Measurements from ENCODE around the gene NMB. TPM values are rescaled to one million over a fixed set of nuclear protein-coding genes. Genes with fewer than 3 reads are reported as not detected.

NMB gene
- total RNA-seq, 1 donor from 2014 or later = 7.4 TPM

- Mint-ChIP-seq H3K27ac (no peak overlapping the region), H3K27me3 (no peaks in the 10 kb centered on the region), H3K9me3 (no peaks in the 10 kb centered on the region), H3K4me1 (ENCODE audit: unreplicated experiment) (no peaks in the 10 kb centered on the region), H3K36me3 (peaks cover 32% of the 10 kb centered on the region), H3K4me3 (no peak overlapping the region)
- DNase-seq (ENCODE audit: extremely low spot score, unreplicated experiment) = no peak
- TF ChIP-seq, protein P1, sequence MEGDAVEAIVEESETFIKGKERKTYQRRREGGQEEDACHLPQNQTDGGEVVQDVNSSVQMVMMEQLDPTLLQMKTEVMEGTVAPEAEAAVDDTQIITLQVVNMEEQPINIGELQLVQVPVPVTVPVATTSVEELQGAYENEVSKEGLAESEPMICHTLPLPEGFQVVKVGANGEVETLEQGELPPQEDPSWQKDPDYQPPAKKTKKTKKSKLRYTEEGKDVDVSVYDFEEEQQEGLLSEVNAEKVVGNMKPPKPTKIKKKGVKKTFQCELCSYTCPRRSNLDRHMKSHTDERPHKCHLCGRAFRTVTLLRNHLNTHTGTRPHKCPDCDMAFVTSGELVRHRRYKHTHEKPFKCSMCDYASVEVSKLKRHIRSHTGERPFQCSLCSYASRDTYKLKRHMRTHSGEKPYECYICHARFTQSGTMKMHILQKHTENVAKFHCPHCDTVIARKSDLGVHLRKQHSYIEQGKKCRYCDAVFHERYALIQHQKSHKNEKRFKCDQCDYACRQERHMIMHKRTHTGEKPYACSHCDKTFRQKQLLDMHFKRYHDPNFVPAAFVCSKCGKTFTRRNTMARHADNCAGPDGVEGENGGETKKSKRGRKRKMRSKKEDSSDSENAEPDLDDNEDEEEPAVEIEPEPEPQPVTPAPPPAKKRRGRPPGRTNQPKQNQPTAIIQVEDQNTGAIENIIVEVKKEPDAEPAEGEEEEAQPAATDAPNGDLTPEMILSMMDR (conservative IDR thresholded peaks at IDR 0.05) = no peak
These were observed 26.1 kb upstream of the NMB start for GRCh38 chr15:84684092-84684491.

DNA sequence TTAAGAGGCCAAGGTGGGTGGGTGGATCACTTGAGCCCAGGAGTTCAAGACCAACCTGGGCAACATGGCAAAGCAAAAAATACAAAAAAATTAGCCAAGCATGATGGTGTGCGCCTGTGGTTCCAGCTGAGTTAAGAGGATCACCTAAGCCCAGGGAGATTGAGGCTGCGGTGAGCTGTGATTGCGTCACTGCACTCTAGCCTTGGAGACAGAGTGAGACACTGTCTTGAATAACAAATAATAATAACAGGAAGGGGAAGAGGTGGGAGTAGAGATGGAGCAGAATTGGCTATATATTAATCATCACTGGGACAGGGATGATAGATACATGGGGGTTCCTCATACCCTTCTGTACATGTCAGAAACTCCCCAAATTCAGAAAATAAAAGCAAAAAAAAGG is 23.8 kb upstream of the NMB start:
- Mint-ChIP-seq H3K27ac (no peak overlapping the region), H3K36me3 (peaks cover 23% of the 10 kb centered on the region), H3K4me1 (ENCODE audit: unreplicated experiment) (no peaks in the 10 kb centered on the region), H3K4me3 (no peak overlapping the region), H3K9me3 (no peaks in the 10 kb centered on the region), H3K27me3 (no peaks in the 10 kb centered on the region)
- TF ChIP-seq, protein P1 (conservative IDR thresholded peaks at IDR 0.05) = no peak
- no peak for DNase-seq (ENCODE audit: extremely low spot score, unreplicated experiment)

- TF ChIP-seq, protein P1 (conservative IDR thresholded peaks at IDR 0.05) = no peak
- Mint-ChIP-seq H3K36me3 (peaks cover 30% of the 10 kb centered on the region), H3K4me3 (no peak overlapping the region), H3K27ac (no peak overlapping the region), H3K9me3 (no peaks in the 10 kb centered on the region), H3K4me1 (ENCODE audit: unreplicated experiment) (no peaks in the 10 kb centered on the region), H3K27me3 (no peaks in the 10 kb centered on the region)
- no peak for DNase-seq (ENCODE audit: extremely low spot score, unreplicated experiment)
These were observed 13.2 kb upstream of the NMB start for GRCh38 chr15:84671211-84671610.

DNA sequence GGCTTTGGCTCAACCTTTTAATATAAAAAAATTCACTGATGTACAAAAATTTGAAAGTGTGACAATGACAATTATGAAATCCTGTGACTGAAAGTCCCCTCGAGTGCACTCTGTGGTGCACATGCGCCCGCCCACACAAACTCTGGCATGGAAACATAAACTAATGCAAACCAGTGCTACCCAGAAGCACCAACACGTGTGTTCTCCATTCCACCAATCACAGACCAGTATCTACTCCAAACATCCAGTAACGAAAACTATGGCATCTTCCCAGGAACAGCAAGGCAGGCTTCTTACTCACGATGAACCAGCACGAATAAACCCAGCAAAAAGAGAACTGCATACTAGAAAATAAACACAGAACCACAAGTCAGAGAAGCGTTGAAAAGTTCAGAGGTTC is 11.7 kb upstream of the NMB start:
- no peaks in the 10 kb centered on the region for H3K4me1 Mint-ChIP-seq (ENCODE audit: unreplicated experiment)
- TF ChIP-seq, protein P1 (conservative IDR thresholded peaks at IDR 0.05) = no peak
- no peak overlapping the region for H3K27ac Mint-ChIP-seq
- H3K9me3 Mint-ChIP-seq = no peaks in the 10 kb centered on the region
- no peak for DNase-seq (ENCODE audit: extremely low spot score, unreplicated experiment)
- H3K36me3 Mint-ChIP-seq = peaks cover 31% of the 10 kb centered on the region
- H3K4me3 Mint-ChIP-seq = no peak overlapping the region
- no peaks in the 10 kb centered on the region for H3K27me3 Mint-ChIP-seq

DNA sequence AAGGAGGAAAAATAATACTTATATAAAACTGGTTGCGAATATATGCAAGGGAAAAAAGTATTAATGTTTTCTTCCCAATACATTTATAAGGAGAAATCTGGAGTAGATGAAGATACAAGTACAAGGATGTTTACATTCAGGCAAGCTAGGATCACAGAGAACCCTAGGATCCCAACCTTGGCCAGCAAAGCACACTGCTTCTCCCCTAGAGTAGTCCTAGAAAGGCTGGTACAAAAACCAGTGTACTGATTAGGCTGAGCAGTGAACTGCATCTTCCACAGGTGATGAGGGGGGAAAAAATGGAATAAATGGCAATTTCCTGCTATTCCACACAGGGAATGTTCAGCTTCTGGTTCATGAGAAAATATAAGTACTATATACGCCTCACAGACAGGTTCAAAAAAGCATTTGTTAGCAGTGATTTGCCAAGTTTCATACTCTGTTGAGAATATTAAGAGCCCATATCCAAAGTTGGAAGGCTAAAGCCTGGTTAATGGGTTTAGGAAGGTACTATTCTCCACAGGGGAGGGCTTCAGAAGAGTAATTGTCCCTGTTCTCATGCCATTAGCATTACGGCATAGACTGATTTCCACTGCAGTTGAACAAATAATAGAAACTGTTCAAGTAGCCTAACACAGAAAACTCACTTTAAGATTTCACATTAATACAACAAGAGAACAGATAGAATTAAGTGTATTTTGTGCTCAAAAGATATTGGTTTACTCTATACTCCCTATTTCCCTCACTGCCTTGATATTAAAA is 10.4 kb upstream of the NMB start:
- Mint-ChIP-seq H3K4me1 (ENCODE audit: unreplicated experiment) (no peaks in the 10 kb centered on the region), H3K9me3 (no peaks in the 10 kb centered on the region), H3K4me3 (no peak overlapping the region), H3K27me3 (no peaks in the 10 kb centered on the region), H3K36me3 (peaks cover 29% of the 10 kb centered on the region), H3K27ac (no peak overlapping the region)
- no peak for DNase-seq (ENCODE audit: extremely low spot score, unreplicated experiment)
- TF ChIP-seq, protein P1 (conservative IDR thresholded peaks at IDR 0.05) = no peak
